DOHH2 (cell line): ENCODE results near the gene SH3RF2.

Experiments used
- H3F3A ChIP-seq: fragments of 200-600 bp; sonication (generic), shearing (Covaris generic); 2 replicates; pipeline ENCODE4 v1.6.0; 2016; ENCODE audit warnings: antibody characterized with exemption, mild to moderate bottlenecking; ENCODE audit not compliant: control insufficient read depth, insufficient read depth
- H3K27ac ChIP-seq: fragments of 200-600 bp; sonication (generic); 2 replicates; pipeline ENCODE4 v1.5.1; 2014; ENCODE audit warnings: low read depth, mild to moderate bottlenecking, low read length, moderate library complexity
- H3K27me3 ChIP-seq: fragments of 200-600 bp; sonication (generic); 2 replicates; pipeline ENCODE4 v1.6.1; 2014; ENCODE audit warnings: mild to moderate bottlenecking, low read length, mixed read lengths; ENCODE audit not compliant: control insufficient read depth
- H3K36me3 ChIP-seq: fragments of 200-600 bp; sonication (generic); 2 replicates; pipeline ENCODE4 v1.6.1; 2014; ENCODE audit warnings: mild to moderate bottlenecking, low read length, moderate library complexity, mixed read lengths; ENCODE audit not compliant: control insufficient read depth
- H3K4me1 ChIP-seq: fragments of 200-600 bp; sonication (generic); 2 replicates; pipeline ENCODE4 v1.6.1; 2014; ENCODE audit warnings: mild to moderate bottlenecking, low read length, mixed read lengths; ENCODE audit not compliant: control insufficient read depth
- H3K4me2 ChIP-seq: fragments of 200-600 bp; sonication (generic); 2 replicates; pipeline ENCODE4 v1.6.0; 2014; ENCODE audit warnings: mild to moderate bottlenecking, low read length, moderate library complexity
- H3K4me3 ChIP-seq: fragments of 200-600 bp; sonication (generic); 2 replicates; pipeline ENCODE4 v1.5.1; 2014; ENCODE audit warnings: mild to moderate bottlenecking, low read length, mixed read lengths
- H3K79me2 ChIP-seq: fragments of 200-600 bp; sonication (generic); 2 replicates; pipeline ENCODE4 v1.6.1; 2014; ENCODE audit warnings: mild to moderate bottlenecking, low read length, mixed read lengths; ENCODE audit not compliant: control insufficient read depth
- H3K9me2 ChIP-seq: fragments of 200-600 bp; sonication (generic); replicated peaks from 2 replicates; pipeline ENCODE4 v1.6.1; 2014; ENCODE audit warnings: mild to moderate bottlenecking, low read length, mixed read lengths; ENCODE audit not compliant: control insufficient read depth
- H3K9me3 ChIP-seq: fragments of 200-600 bp; sonication (generic); 2 replicates; pipeline ENCODE4 v1.6.1; 2014; ENCODE audit warnings: antibody characterized with exemption, low read length, mixed read lengths; ENCODE audit not compliant: control insufficient read depth, insufficient read depth
- H4K20me1 ChIP-seq: fragments of 200-600 bp; sonication (generic); 2 replicates; pipeline ENCODE4 v1.6.0; 2014; ENCODE audit warnings: low read depth, mild to moderate bottlenecking, antibody characterized with exemption, low read length, moderate library complexity; ENCODE audit not compliant: control insufficient read depth, insufficient read depth
- EZH2phosphoT487 ChIP-seq: fragments of 200-600 bp; sonication (generic); IDR thresholded peaks from 2 replicates; pipeline ENCODE4 v1.6.1; 2017; ENCODE audit warnings: borderline replicate concordance, mild to moderate bottlenecking, antibody characterized with exemption, low read length, moderate library complexity, mixed read lengths
- TF ChIP-seq, protein P1 (sequence below): fragments of 200-600 bp; sonication (generic); IDR thresholded peaks from one replicate; pipeline ENCODE4 v1.5.1; 2014; ENCODE audit warnings: antibody characterized with exemption, mild to moderate bottlenecking, low read depth, low read length; ENCODE audit not compliant: poor library complexity, severe bottlenecking

The SH3RF2 gene

DNA sequence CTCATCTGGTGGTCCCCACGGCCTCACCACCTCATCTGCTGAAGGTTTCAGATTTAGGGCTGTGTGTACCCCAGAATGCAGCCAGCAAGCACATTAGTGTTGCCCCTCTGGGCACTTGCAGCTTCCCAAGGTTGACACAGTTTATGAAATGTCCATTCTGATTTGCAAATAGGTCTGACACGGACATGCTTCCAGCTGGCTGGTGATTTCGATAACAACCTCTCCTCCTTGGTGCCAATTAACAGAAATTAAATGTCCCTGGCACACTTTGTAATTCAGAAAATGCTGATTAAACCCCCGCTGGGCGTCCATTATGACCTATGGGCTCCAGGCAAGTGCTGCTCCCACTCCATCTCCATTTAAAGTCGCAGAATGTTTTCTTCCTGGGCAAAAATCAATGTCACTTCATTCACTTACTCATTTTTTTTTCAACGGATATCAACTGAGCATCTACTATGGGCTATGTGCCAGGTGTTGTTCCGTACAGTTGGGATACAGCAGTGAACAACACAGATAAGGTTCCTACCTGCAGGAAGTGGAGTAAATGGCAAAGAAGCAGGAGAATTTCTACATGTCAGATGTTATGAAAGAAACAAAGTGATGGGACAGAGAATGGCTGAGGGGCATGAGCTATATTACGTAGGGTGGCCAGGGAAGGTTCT lies 137.0 kb downstream of the SH3RF2 start:
- H3K27ac ChIP-seq, result no peak overlapping the region
- no peak for TF ChIP-seq EZH2phosphoT487

DNA sequence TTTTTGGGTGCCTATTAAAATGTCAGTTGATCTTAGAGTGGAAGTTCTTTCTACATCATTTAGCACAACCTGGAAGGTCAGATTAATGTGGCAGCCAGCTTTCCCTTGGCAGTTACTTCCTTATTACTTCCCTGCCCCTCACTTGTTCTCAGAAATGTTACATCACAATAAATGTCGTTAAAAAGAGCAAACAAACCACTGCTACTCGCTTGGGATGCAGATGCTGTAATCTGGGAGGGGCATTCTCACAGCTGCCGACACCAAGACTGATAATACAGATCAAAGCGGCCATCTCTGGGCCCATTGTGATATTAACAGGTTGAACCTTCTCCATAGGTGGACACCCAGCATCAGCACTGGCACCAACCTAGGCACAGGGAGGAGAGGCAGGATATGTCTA lies 139.7 kb downstream of the SH3RF2 start:
- Histone ChIP-seq H3K4me2 (no peak overlapping the region), H3K79me2 (no peaks in the 10 kb centered on the region)

More for the DNA sequence above, 137.0 kb downstream of the SH3RF2 start:
- no peaks in the 10 kb centered on the region for H3K9me3 ChIP-seq
- H3K36me3 ChIP-seq, result no peaks in the 10 kb centered on the region
- H3K79me2 ChIP-seq, result no peaks in the 10 kb centered on the region
- H3K9me2 ChIP-seq, result no peaks in the 10 kb centered on the region
- no peak overlapping the region for H3K4me2 ChIP-seq
- no peaks in the 10 kb centered on the region for H4K20me1 ChIP-seq
- no peaks in the 10 kb centered on the region for H3F3A ChIP-seq
- peaks cover 8% of the 10 kb centered on the region for H3K27me3 ChIP-seq
- H3K4me1 ChIP-seq, result no peaks in the 10 kb centered on the region
- no peak overlapping the region for H3K4me3 ChIP-seq

DNA sequence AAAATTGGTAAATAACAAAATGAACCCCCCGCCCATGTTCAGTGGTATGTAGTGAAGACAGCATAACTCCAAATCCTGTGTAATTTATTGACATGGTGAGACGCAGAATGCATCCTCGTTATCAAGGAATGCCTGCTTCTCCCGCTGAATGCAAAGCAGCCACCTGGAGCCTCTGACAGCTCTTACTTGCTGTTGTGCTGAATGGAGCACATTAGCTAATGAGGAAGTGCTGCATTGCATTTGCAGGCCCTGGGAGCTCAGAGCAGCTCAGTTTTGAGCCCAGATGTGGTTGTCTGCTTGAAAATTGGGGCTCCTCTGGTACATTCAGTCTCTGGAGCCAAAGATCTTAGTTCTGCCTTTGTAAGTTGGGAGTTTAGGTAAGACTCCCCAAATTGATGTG lies 140.1 kb downstream of the SH3RF2 start:
- Histone ChIP-seq H3K4me3 (no peak overlapping the region), H3K9me2 (no peaks in the 10 kb centered on the region), H3K9me3 (no peaks in the 10 kb centered on the region), H3K27me3 (peaks cover 15% of the 10 kb centered on the region), H3K27ac (no peak overlapping the region), H4K20me1 (no peaks in the 10 kb centered on the region), H3F3A (no peaks in the 10 kb centered on the region), H3K4me1 (peaks cover 5% of the 10 kb centered on the region; the same call in 1 of the 2 replicates), H3K79me2 (no peaks in the 10 kb centered on the region), H3K4me2 (no peak overlapping the region), H3K36me3 (no peaks in the 10 kb centered on the region)
- TF ChIP-seq EZH2phosphoT487, result no peak
- TF ChIP-seq, protein P1, sequence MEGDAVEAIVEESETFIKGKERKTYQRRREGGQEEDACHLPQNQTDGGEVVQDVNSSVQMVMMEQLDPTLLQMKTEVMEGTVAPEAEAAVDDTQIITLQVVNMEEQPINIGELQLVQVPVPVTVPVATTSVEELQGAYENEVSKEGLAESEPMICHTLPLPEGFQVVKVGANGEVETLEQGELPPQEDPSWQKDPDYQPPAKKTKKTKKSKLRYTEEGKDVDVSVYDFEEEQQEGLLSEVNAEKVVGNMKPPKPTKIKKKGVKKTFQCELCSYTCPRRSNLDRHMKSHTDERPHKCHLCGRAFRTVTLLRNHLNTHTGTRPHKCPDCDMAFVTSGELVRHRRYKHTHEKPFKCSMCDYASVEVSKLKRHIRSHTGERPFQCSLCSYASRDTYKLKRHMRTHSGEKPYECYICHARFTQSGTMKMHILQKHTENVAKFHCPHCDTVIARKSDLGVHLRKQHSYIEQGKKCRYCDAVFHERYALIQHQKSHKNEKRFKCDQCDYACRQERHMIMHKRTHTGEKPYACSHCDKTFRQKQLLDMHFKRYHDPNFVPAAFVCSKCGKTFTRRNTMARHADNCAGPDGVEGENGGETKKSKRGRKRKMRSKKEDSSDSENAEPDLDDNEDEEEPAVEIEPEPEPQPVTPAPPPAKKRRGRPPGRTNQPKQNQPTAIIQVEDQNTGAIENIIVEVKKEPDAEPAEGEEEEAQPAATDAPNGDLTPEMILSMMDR, result no peak

More for the DNA sequence above, 139.7 kb downstream of the SH3RF2 start:
- Histone ChIP-seq H3K27me3 (peaks cover 15% of the 10 kb centered on the region), H3K4me1 (peaks cover 5% of the 10 kb centered on the region; the same call in 1 of the 2 replicates), H3F3A (no peaks in the 10 kb centered on the region), H3K36me3 (no peaks in the 10 kb centered on the region), H3K27ac (no peak overlapping the region), H3K4me3 (no peak overlapping the region), H3K9me2 (no peaks in the 10 kb centered on the region), H3K9me3 (no peaks in the 10 kb centered on the region), H4K20me1 (no peaks in the 10 kb centered on the region)
- TF ChIP-seq EZH2phosphoT487, result no peak
- TF ChIP-seq, protein P1, result no peak

DNA sequence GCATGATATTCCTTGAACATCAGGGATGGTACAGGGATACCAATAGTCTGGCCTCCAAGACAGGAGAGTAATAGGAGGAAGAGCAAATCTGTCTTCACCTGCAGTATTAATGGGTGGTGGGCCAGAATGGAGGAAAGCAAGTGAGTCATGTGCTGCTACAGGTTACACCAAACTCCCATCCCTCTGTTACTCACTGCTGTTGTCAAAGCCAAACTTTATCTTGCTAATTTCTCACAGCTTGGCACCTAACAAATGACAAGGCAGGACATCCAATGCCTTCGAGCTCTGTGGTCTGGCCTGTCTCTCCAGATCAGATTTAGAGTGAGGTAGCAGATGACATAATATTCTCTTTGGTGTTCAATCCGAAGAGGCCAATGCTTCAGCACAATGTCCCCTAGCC lies 142.2 kb downstream of the SH3RF2 start:
- no peaks in the 10 kb centered on the region for H4K20me1 ChIP-seq
- no peak overlapping the region for H3K4me2 ChIP-seq
- TF ChIP-seq, protein P1, result no peak
- no peak for TF ChIP-seq EZH2phosphoT487
- peaks cover 5% of the 10 kb centered on the region; the same call in 1 of the 2 replicates for H3K4me1 ChIP-seq
- no peaks in the 10 kb centered on the region for H3F3A ChIP-seq
- peaks cover 10% of the 10 kb centered on the region for H3K27me3 ChIP-seq
- no peaks in the 10 kb centered on the region for H3K79me2 ChIP-seq
- H3K4me3 ChIP-seq, result no peak overlapping the region
- H3K36me3 ChIP-seq, result no peaks in the 10 kb centered on the region
- H3K9me2 ChIP-seq, result no peaks in the 10 kb centered on the region
- H3K27ac ChIP-seq, result no peak overlapping the region
- no peaks in the 10 kb centered on the region for H3K9me3 ChIP-seq
